ENCODE results near the gene ZNF830.

- TF ChIP-seq CTCF (IDR thresholded peaks at IDR 0.05) (no peak), POLR2A (IDR thresholded peaks at IDR 0.05; ENCODE audit: low read depth) (no peak), EP300 (IDR thresholded peaks at IDR 0.05) (no peak)
Measured at GRCh38 chr17:34979650-34980352, 18.5 kb downstream of the ZNF830 start.
